Lung (tissue), 12 donors: Measurements from ENCODE around the gene RSRC2. TPM values are rescaled to one million over a fixed set of nuclear protein-coding genes. Genes with fewer than 3 reads are reported as not detected.

Experiments used
- ATAC-seq: fragments of 200-7000 bp; cut with Tn5 transposase; one replicate; pipeline ENCODE4 v1.9.1; 2020; ENCODE audit warnings: moderate number of reproducible peaks; ENCODE audit not compliant: insufficient read depth, low FRiP score
- DNase-seq, 3 donors: peaks; one replicate each; pipeline ENCODE4 v3.0.0-alpha.2; 2013 to 2017
- H3K27ac ChIP-seq, 2 donors: one replicate each; pipeline ENCODE4 v1.5.1; 2013; ENCODE audit warnings: mild to moderate bottlenecking in 2 of 2, moderate library complexity in 2 of 2, control low read depth in 1 of 2, inconsistent platforms in 1 of 2, low read depth in 1 of 2, low read length in 1 of 2
- H3K27me3 ChIP-seq, 3 donors: one replicate each; pipeline ENCODE4 v1.5.1; 2013; ENCODE audit warnings: low read length in 2 of 3; ENCODE audit not compliant: control insufficient read depth in 3 of 3, insufficient read depth in 3 of 3
- H3K36me3 ChIP-seq, 4 donors: one replicate each; pipeline ENCODE4 v1.5.1; 2013; ENCODE audit warnings: low read length in 4 of 4, mild to moderate bottlenecking in 1 of 4, moderate library complexity in 1 of 4; ENCODE audit not compliant: control insufficient read depth in 4 of 4, insufficient read depth in 4 of 4
- H3K4me1 ChIP-seq, 5 donors: one replicate each; pipeline ENCODE4 v1.5.1; 2013; ENCODE audit warnings: low read length in 5 of 5, mild to moderate bottlenecking in 2 of 5, moderate library complexity in 1 of 5; ENCODE audit not compliant: control insufficient read depth in 5 of 5, insufficient read depth in 5 of 5
- H3K4me3 ChIP-seq: one replicate; pipeline ENCODE4 v1.5.1; 2013; ENCODE audit warnings: mild to moderate bottlenecking, control low read depth, moderate library complexity
- H3K9ac ChIP-seq, 2 donors: one replicate each; pipeline ENCODE4 v1.5.1; 2013; ENCODE audit warnings: low read length in 2 of 2, control low read depth in 1 of 2; ENCODE audit not compliant: insufficient read depth in 1 of 2
- H3K9me3 ChIP-seq, 4 donors: one replicate each; pipeline ENCODE4 v1.5.1; 2013; ENCODE audit warnings: low read length in 3 of 4, mild to moderate bottlenecking in 1 of 4, moderate library complexity in 1 of 4; ENCODE audit not compliant: control insufficient read depth in 4 of 4, insufficient read depth in 3 of 4
- WGBS, 2 donors: extraction: QIAGEN DNeasy Blood & Tissue Kit; methylation state at CpG; one replicate each; pipeline ENCODE4 v1.1.7; 2013; 5-methylcytosine and 5-hydroxymethylcytosine counted together
- polyA plus RNA-seq, 2 donors: library from polyadenylated mRNA; stranded (reverse); fragments of 200-250 nt; gene quantifications; one replicate each; pipeline ENCODE4 v1.2.1, GENCODE V29; 2013
- total RNA-seq, 2 donors: library from RNA; depleted of rRNA in 1 of 2; stranded (reverse); fragments of >200 nt in 1 of 2; gene quantifications; one replicate each; pipeline ENCODE4 v1.2.1, GENCODE V29; 2014 to 2021
- TF ChIP-seq, protein P1 (sequence below): IDR thresholded peaks from 2 replicates; pipeline ENCODE4 v1.5.1; 2012; ENCODE audit warnings: mild to moderate bottlenecking; ENCODE audit errors: control extremely low read depth, extremely low read depth
- donor health status: control.
- donor health status: control.
- donor health status: Bipolar disorder and iron deficiency.
- donor health status: healthy.
- donor health status: DM: yes; HTN: yes; CAD: no.

RSRC2 gene
- total and polyA plus RNA-seq, 4 donors, result 43.3 to 115 (median 47.9) TPM

DNA sequence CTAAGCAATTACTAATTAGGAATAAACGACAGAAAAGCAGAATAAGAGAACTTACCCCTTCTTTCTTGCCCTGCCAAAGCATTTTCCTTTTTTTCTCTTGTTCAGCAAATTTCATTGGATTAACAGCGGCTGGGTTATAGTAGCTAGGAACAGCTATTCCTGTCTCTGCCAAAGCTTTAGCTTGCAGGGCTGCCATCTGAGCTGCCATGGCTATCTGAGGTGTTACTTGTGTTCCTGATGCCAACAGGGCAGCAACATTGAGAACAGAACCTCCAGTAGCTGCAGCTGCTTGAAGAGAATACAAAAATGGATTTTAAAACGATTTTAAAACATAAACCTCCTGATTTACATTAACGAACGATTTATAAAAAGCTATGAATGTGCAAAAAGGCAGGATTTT is 18.6 kb downstream of the RSRC2 start:
- H3K9ac ChIP-seq, result no peak overlapping the region
- no peaks in the 10 kb centered on the region for H3K27me3 ChIP-seq
- H3K36me3 ChIP-seq, result peaks cover 45 to 76% (median 56%) of the 10 kb centered on the region in 4 donors
- H3K27ac ChIP-seq, result no peak overlapping the region
- H3K4me3 ChIP-seq, result no peak overlapping the region
- no peaks in the 10 kb centered on the region for H3K9me3 ChIP-seq
- no peak for ATAC-seq
- no peak for DNase-seq
- TF ChIP-seq, protein P1, sequence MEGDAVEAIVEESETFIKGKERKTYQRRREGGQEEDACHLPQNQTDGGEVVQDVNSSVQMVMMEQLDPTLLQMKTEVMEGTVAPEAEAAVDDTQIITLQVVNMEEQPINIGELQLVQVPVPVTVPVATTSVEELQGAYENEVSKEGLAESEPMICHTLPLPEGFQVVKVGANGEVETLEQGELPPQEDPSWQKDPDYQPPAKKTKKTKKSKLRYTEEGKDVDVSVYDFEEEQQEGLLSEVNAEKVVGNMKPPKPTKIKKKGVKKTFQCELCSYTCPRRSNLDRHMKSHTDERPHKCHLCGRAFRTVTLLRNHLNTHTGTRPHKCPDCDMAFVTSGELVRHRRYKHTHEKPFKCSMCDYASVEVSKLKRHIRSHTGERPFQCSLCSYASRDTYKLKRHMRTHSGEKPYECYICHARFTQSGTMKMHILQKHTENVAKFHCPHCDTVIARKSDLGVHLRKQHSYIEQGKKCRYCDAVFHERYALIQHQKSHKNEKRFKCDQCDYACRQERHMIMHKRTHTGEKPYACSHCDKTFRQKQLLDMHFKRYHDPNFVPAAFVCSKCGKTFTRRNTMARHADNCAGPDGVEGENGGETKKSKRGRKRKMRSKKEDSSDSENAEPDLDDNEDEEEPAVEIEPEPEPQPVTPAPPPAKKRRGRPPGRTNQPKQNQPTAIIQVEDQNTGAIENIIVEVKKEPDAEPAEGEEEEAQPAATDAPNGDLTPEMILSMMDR, result no peak
- no peaks in the 10 kb centered on the region for H3K4me1 ChIP-seq
- 94 to 97% methylated on average over 5 of the region's 5 CpGs for WGBS, 2 donors

DNA sequence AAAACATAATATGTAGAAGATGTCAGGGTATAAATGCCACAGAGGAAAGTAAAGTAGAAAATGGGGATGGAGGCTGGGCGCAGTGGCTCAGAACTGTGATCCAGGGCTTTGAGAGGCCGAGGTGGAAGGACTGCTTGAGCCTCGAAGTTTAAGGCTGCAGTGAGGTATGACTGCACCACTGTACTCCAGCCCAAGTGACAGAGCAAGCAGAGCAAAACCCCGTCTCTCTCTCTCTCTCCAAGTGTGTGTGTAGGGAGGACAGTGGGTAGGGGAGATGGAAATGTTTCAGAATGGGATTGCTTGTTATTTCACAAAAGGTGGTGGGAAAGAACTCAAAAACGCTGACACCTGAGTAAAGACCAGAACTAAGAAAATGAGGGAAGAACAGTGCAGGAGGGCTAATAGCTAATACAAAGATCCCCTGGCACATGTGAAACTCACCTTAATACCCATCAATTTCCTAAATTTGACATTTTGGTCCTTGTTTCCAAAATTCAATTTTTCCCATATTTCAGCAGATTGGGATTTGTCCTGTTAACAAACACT is 20.3 kb downstream of the RSRC2 start:
- no peaks in the 10 kb centered on the region for H3K27me3 ChIP-seq
- H3K36me3 ChIP-seq, result peaks cover 38 to 65% (median 49%) of the 10 kb centered on the region in 4 donors
- ATAC-seq (no peak), DNase-seq (no peak)
- no peak overlapping the region for H3K27ac ChIP-seq
- no peak overlapping the region for H3K4me3 ChIP-seq
- TF ChIP-seq, protein P1, result no peak
- no peaks in the 10 kb centered on the region for H3K4me1 ChIP-seq
- no peak overlapping the region for H3K9ac ChIP-seq
- H3K9me3 ChIP-seq, result no peaks in the 10 kb centered on the region
- WGBS, 2 donors, result 93% methylated on average over 5 of the region's 5 CpGs

DNA sequence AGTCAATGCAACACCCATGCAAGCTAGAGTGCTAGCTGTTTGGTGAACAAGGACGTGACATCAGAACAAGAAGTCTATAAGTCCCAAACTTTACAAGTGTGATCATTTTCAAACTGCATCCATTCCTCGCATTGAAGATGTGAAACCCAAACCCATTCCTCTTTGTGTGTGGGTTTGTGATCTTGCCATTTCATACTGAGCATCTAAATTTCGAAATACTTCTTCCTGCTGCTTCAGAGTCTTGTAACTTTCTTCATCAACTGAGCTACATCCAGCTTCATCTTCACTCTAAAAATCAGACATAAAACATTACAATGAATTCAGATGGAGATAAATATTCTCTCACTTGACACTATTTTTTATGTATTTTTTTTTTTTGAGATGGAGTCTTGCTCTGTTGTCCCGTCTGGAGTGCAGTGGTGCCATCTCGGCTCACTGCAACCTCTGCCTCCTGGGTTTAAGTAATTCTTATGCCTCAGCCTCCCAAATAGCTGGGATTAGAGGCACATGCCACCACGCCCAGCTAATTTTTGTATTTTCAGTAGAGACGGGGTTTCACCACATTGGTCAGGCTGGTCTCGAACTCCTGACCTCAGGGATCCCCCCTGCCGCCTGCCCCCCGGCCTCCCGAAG is 21.2 kb downstream of the RSRC2 start:
- H3K27me3 ChIP-seq, result no peaks in the 10 kb centered on the region
- H3K36me3 ChIP-seq, result peaks cover 36 to 61% (median 45%) of the 10 kb centered on the region in 4 donors
- no peak overlapping the region for H3K4me3 ChIP-seq
- no peaks in the 10 kb centered on the region for H3K9me3 ChIP-seq
- H3K4me1 ChIP-seq, result peaks cover 0 to 5% (median 0%) of the 10 kb centered on the region in 5 donors
- ATAC-seq (no peak), DNase-seq (no peak)
- no peak overlapping the region for H3K27ac ChIP-seq
- 70 to 85% methylated on average over 11 of the region's 11 CpGs for WGBS, 2 donors
- TF ChIP-seq, protein P1, result no peak
- H3K9ac ChIP-seq, result no peak overlapping the region
